GM19452 (cell line): Measurements from ENCODE around the gene MB.

Source experiments
- ATAC-seq: cut with Tn5 transposase; IDR thresholded peaks from one replicate; pipeline ENCODE4 v1.9.1; 2021; ENCODE audit not compliant: unreplicated experiment

The MB gene

DNA sequence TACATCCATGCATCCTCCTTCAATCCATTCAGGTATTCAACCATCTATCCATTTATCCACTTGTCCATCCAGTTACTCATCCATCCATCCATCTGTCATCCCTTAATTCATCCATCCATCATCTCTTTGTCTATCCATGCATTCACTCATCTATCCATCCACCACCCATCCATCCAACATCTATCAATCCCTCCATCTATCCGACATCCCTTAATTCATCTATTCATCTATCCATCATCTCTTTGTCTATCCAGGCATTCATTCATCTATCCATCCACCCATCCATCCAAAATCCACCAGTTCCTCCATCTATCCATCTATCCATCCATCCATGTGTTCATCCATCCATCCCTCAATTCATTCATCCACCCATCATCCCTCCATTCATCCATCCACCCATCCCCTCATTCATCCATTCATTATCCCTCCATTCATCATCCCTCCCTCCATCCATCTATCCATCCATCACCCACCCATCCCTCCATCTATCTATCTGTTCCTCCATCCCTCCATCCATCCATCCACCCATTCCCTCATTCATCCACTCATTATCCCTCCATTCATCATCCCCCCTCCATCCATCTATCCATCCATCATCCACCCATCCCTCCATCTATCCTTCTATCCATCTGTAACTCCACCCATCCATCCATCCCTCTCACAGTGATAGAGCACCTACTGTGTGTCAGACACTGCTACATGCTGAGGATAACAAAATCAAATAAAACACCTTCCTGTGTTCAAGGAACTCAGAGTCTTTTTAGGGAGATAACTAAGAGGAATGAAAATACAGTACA lies 1.5 kb upstream of the MB start:
- no peak for ATAC-seq

DNA sequence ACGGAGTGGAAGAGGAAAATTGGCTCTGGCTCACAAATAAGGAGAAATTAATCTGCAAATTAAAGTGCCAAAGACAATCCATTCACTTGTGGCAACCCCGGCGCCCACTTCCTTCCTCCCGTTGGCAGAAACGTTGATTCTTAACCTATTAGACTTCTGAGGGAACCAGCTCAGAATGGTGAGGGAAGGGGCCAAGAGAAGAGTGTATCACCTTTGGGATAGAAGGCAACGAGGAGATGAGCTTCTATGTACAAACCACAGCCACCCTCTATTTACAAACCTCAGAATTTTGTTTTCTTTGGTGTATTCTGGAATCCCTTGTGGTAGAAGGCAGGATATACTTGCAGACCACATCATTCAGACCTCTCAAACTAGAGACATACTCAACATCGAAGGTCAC lies 1.1 kb downstream of the MB start:
- no peak for ATAC-seq

DNA sequence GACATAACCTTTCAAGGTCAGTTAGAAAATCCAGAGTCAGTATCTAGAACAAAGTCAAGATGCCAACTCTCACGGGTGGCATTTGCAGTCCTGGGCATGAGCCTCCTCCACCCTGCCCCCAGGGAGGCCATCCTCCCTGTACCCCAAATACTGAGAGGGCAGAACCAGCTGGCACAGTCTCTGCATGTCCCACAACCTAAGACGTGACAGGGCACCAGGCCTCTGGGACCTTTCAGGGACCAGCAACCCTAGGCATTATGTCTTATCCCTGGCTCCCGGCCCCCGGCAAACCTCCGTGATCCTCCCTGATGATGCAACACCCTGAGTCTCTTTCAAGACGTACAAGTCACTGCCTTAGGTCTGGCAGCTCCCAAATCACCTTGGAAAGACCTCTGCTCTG lies 2.0 kb downstream of the MB start:
- no peak for ATAC-seq

DNA sequence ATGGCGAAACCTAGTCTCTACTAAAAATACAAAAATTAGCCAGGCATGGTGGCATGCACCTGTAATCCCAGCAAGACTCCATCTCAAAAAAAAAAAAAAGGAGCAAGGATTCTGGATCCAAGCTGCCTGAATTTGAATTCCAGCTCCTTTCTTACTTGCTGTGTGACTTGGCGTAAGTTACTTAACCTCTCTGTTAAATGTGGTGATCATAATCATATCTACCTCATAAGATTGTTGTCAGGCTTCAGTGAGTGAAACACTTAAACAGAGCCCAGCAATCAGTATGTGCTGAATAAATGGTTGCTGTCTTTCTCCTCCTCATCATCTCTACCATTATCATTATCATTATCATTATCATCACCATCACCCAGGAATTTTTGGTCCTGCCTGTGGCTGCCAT lies 2.7 kb downstream of the MB start:
- ATAC-seq, result no peak

- ATAC-seq, result no peak
These were observed 4.2 kb downstream of the MB start for GRCh38 chr22:35612903-35613302.

DNA sequence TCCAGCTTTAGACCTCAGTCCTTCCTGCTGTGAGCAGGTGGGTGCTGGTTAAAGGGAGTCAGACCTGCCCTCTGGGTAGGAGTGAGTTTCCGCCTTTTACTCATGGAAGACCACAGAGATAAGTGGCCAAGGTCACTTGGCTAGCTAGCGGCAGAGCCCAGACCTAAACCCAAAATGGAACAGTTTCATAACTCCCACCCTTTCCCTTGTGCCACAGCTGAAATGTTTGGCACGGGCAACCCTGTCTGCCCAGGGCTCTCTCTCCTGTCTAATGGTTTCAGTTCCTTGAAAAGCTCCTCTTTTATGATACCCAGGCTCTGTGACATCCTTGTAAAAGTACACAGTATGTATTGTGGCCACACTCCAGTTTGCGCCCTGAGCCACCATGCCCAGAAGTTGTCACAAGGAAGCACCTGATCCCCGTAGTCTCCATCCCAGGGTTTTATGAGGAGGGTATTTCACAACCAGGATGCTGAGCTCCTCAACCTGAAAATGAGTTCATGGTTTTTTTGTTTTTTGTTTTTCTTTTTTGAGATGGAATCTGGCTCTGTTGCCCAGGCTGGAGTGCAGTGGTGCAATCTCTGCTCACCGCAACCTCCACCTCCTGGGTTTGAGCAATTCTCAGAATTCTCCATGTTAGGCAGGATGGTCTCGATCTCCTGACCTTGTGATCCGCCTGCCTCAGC lies 5.1 kb downstream of the MB start:
- no peak for ATAC-seq

DNA sequence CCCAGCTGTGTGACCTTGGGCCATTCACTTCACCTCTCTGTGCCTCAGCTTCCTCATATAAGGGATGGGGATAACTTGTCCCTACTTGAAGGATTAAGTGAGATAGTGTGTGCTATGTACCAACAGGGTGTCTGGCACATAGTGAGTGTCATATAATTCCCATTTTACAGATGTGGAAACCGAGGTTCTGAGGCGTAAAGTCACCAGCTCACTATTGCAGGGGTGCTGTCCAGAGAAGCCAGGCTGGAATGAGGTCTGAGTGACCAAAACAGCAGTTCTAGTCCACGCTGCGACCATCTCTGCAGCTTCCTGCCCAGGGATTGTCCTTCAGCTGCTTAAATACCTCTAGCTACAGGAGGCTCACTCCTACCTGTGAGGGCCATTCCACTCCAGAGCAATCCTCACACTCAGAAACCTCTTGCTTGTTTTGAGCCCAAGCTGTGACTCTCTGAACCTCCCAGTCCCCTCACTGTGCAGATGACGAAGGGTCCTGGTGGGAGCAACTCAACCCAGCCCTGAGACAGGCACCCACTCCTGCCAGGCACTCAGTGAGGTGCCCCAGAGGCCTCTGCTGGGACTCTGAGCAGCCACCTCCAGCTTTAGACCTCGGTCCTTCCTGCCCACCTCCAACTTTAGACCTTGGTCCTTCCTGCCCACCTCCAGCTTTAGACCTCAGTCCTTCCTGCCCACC lies 5.8 kb downstream of the MB start:
- ATAC-seq, result no peak

- no peak for ATAC-seq
These were observed 6.4 kb downstream of the MB start for GRCh38 chr22:35610741-35611140.

DNA sequence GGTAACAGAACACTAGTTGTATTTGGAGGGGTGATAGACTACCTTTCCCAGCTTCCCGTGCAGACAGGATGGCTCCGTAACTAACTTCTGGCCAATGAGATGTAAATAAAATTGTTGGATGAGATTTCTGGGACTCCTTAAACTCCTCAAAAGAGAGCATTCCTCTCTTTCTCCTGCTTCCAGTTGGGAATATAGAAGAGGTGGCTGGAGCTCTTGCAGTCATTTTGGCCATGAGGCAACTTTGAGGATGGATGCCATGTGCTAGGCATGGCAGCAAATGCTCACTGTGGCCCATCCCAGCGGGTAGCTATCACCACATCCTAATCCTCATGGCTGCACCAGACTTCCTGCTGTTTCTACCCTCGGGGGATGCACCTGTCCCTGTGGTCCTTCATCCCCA lies 7.4 kb downstream of the MB start:
- no peak for ATAC-seq

DNA sequence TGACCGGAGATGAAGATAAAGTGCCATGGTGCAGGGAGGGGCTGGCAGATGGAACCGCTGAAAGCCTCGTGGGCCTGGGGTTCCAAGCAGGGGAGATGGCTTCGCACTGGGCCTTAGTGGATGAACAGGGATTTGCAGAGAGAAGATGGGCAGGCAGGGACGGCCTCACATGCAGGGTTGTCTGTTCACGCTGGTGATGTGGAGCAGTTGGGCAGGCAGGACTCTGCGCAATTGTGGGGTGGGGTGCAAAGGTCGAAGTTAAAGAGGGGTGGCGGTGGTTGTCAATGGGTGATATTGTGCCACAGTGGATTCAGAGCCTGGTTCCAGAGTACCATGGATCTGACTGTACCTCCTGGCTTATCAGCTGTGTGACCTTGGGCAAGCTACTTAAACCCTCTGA lies 7.9 kb downstream of the MB start:
- ATAC-seq, result no peak

- ATAC-seq, result no peak
These were observed 9.0 kb downstream of the MB start for GRCh38 chr22:35608088-35608487.

- no peak for ATAC-seq
These were observed 10.2 kb downstream of the MB start for GRCh38 chr22:35606916-35607315.

- ATAC-seq, result no peak
These were observed 11.2 kb downstream of the MB start for GRCh38 chr22:35605851-35606481.

- no peak for ATAC-seq
These were observed 11.8 kb downstream of the MB start for GRCh38 chr22:35605369-35605680.

- no peak for ATAC-seq
These were observed 12.3 kb downstream of the MB start for GRCh38 chr22:35604621-35605368.

DNA sequence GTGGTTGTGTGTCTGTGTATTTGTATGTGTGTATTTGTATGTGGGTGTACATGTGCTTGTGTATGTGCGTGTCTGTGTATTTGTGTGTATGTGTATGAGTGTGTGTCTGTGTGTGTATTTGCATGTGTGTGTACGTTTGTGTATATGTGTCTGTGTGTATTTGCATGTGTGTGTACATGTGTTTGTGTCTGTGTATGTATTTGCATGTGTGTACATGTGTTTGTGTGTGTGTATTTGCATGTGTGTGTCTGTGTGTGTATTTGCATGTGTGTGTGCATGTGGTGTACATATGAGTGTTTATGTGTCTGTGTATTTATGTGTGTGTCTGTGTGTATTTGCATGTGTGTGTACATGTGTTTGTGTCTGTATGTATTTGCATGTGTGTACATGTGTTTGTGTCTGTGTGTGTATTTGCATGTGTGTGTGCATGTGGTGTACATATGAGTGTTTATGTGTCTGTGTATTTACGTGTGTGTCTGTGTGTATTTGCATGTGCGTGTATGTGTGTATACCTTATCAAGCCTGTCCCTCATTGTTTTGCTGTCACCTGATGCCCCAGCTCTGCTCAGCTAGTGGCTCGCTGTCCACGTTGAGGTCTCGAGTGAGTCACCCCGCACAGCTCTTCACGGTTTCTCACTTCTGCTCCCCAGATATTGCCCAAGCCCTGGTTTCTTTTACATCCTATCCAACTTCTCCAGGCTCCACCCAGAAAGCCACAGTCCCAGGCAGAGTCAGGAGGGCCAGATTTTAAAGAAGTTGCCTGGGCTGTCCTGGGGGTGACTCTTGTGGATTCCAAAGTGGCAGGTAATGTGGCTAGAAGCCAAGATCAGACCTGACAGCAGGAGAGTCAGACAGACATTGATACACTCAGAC lies 15.2 kb downstream of the MB start:
- no peak for ATAC-seq

- ATAC-seq, result no peak
These were observed 16.0 kb downstream of the MB start for GRCh38 chr22:35601013-35601580.

- no peak for ATAC-seq
These were observed 16.7 kb downstream of the MB start for GRCh38 chr22:35600476-35600875.

- no peak for ATAC-seq
These were observed 17.8 kb downstream of the MB start for GRCh38 chr22:35599364-35599763.

- ATAC-seq, result no peak
These were observed 18.8 kb downstream of the MB start for GRCh38 chr22:35598396-35598710.
